IMR-90 (cell line): ENCODE measurements around the gene SKA3. TPM values are rescaled to one million over a fixed set of nuclear protein-coding genes. Genes with fewer than 3 reads are reported as not detected.

Experiments
- ATAC-seq: fragments of 200-7000 bp; cut with Tn5 transposase; 2 replicates; pipeline ENCODE4 v1.9.1; 2020; ENCODE audit warnings: low read depth, mild to moderate bottlenecking, moderate library complexity
- BruUV-seq: library from RNA; stranded (reverse); fragments of 400-500 nt; replicated peaks from 2 replicates; lab custom pipeline; 2021; lab: Mats Ljungman, UMichigan
- CTCF ChIA-PET: fragments of 300-600 bp; formaldehyde crosslinking; extraction: SDS; loops from one replicate; lab custom pipeline; 2021; ENCODE audit warnings: antibody characterized with exemption; lab: Yijun Ruan, JAX
- POLR2A ChIA-PET: fragments of 300-600 bp; sonication (Branson Sonifier 250); formaldehyde crosslinking; loops from one replicate; lab custom pipeline; 2022; ENCODE audit warnings: antibody characterized with exemption; ENCODE audit not compliant: unreplicated experiment; lab: Charles Lee
- DNase-seq: peaks from one replicate; pipeline ENCODE4 v3.0.0; 2013
- H2AFZ ChIP-seq: replicated peaks from 2 replicates; pipeline ENCODE3; 2013; ENCODE audit warnings: low read length, mild to moderate bottlenecking; ENCODE audit not compliant: poor library complexity
- H2AK5ac ChIP-seq: 2 replicates; pipeline ENCODE4 v1.6.1; 2013; ENCODE audit warnings: low read depth, low read length, inconsistent platforms
- H2AK9ac ChIP-seq: replicated peaks from 2 replicates; pipeline ENCODE3; 2013; ENCODE audit warnings: mild to moderate bottlenecking, low read depth, low read length, moderate library complexity; ENCODE audit not compliant: poor library complexity
- H2BK120ac ChIP-seq: 2 replicates; pipeline ENCODE4 v1.6.1; 2013; ENCODE audit warnings: low read depth, low read length, inconsistent platforms
- H2BK15ac ChIP-seq: 3 replicates; pipeline ENCODE4 v1.6.1; 2013; ENCODE audit warnings: low read depth, low read length, inconsistent platforms
- H2BK20ac ChIP-seq: 2 replicates; pipeline ENCODE4 v1.6.1; 2013; ENCODE audit warnings: low read depth, mild to moderate bottlenecking, inconsistent platforms, low read length, moderate library complexity
- H2BK5ac ChIP-seq: 2 replicates; pipeline ENCODE4 v1.6.1; 2013; ENCODE audit warnings: mild to moderate bottlenecking, low read depth, low read length, inconsistent platforms; ENCODE audit not compliant: poor library complexity, severe bottlenecking
- H3K14ac ChIP-seq: replicated peaks from 2 replicates; pipeline ENCODE4 v1.6.1; 2013; ENCODE audit warnings: low read depth, low read length, inconsistent platforms
- H3K18ac ChIP-seq: 2 replicates; pipeline ENCODE4 v1.6.1; 2013; ENCODE audit warnings: low read depth, low read length, control low read depth
- H3K23ac ChIP-seq: 2 replicates; pipeline ENCODE4 v1.6.1; 2013; ENCODE audit warnings: low read depth, low read length, inconsistent platforms
- H3K27ac ChIP-seq: 2 replicates; pipeline ENCODE4 v1.5.1; 2013; ENCODE audit warnings: mild to moderate bottlenecking, control low read depth, low read length; ENCODE audit not compliant: insufficient read depth
- H3K27me3 ChIP-seq: 2 replicates; pipeline ENCODE4 v1.6.1; 2013; ENCODE audit warnings: low read length; ENCODE audit not compliant: control insufficient read depth, insufficient read depth
- H3K36me3 ChIP-seq: 2 replicates; pipeline ENCODE4 v1.6.1; 2013; ENCODE audit warnings: low read length, mixed read lengths; ENCODE audit not compliant: control insufficient read depth, insufficient read depth
- H3K4ac ChIP-seq: 2 replicates; pipeline ENCODE4 v1.6.1; 2013; ENCODE audit warnings: low read depth, low read length, inconsistent platforms
- H3K4me1 ChIP-seq: 2 replicates; pipeline ENCODE4 v1.6.1; 2013; ENCODE audit warnings: low read length, mixed read lengths; ENCODE audit not compliant: control insufficient read depth, insufficient read depth
- H3K4me2 ChIP-seq: 2 replicates; pipeline ENCODE4 v1.6.1; 2013; ENCODE audit warnings: low read depth, mild to moderate bottlenecking, control low read depth, low read length, moderate library complexity
- H3K4me3 ChIP-seq: 2 replicates; pipeline ENCODE4 v1.5.1; 2013; ENCODE audit warnings: low read depth, mild to moderate bottlenecking, control low read depth, low read length, moderate library complexity; ENCODE audit not compliant: insufficient read depth
- H3K56ac ChIP-seq: 2 replicates; pipeline ENCODE4 v1.6.1; 2013; ENCODE audit warnings: low read length, inconsistent platforms; ENCODE audit not compliant: insufficient read depth; ENCODE audit errors: extremely low read depth
- H3K79me1 ChIP-seq, 2 experiments: 2 replicates each; pipeline ENCODE4 v1.6.1; 2013; ENCODE audit warnings: low read length in 2 of 2, inconsistent platforms in 1 of 2, low read depth in 1 of 2
- H3K9ac ChIP-seq: 2 replicates; pipeline ENCODE4 v1.6.1; 2013; ENCODE audit warnings: low read depth, low read length, control low read depth
- H3K9me1 ChIP-seq: 2 replicates; pipeline ENCODE4 v1.6.1; 2013; ENCODE audit warnings: low read length, inconsistent platforms; ENCODE audit not compliant: insufficient read depth
- H3K9me3 ChIP-seq: 2 replicates; pipeline ENCODE4 v1.6.1; 2013; ENCODE audit warnings: low read length; ENCODE audit not compliant: control insufficient read depth, insufficient read depth
- H4K20me1 ChIP-seq: 2 replicates; pipeline ENCODE4 v1.6.1; 2013; ENCODE audit warnings: low read length, inconsistent platforms; ENCODE audit not compliant: insufficient read depth
- H4K5ac ChIP-seq: 2 replicates; pipeline ENCODE4 v1.6.1; 2013; ENCODE audit warnings: mild to moderate bottlenecking, low read depth, low read length, control low read depth
- H4K8ac ChIP-seq, 2 experiments: 2 replicates each; pipeline ENCODE4 v1.6.1; 2013; ENCODE audit warnings: low read depth in 2 of 2, low read length in 2 of 2, control low read depth in 1 of 2, inconsistent platforms in 1 of 2
- H4K91ac ChIP-seq: 2 replicates; pipeline ENCODE4 v1.6.1; 2013; ENCODE audit warnings: low read depth, low read length, inconsistent platforms; ENCODE audit not compliant: insufficient read depth
- BHLHE40 ChIP-seq: fragments of 150-350 bp; IDR thresholded peaks from 2 replicates; pipeline ENCODE4 v1.6.1; 2016; ENCODE audit warnings: mild to moderate bottlenecking, low read depth, low read length
- CEBPB ChIP-seq: IDR thresholded peaks from 2 replicates; pipeline ENCODE4 v1.6.1; 2012; ENCODE audit warnings: low read depth, low read length, improper control_type of control experiment
- CHD1 ChIP-seq: IDR thresholded peaks from 2 replicates; pipeline ENCODE4 v1.6.1; 2012; ENCODE audit warnings: low read depth, low read length, improper control_type of control experiment
- FOS ChIP-seq: fragments of 150-350 bp; IDR thresholded peaks from 2 replicates; pipeline ENCODE4 v1.6.1; 2016; ENCODE audit warnings: low read depth, low read length
- MAZ ChIP-seq: IDR thresholded peaks from 2 replicates; pipeline ENCODE4 v1.6.1; 2012; ENCODE audit warnings: low read depth, mild to moderate bottlenecking, low read length, improper control_type of control experiment, moderate library complexity, borderline replicate concordance
- NFE2L2 ChIP-seq: fragments of 150-350 bp; IDR thresholded peaks from 2 replicates; pipeline ENCODE4 v1.6.1; 2016; ENCODE audit warnings: low read depth, mild to moderate bottlenecking, low read length
- POLR2A ChIP-seq: IDR thresholded peaks from 2 replicates; pipeline ENCODE4 v1.6.1; 2012; ENCODE audit warnings: mild to moderate bottlenecking, low read depth, low read length
- RCOR1 ChIP-seq: IDR thresholded peaks from 2 replicates; pipeline ENCODE4 v1.6.1; 2012; ENCODE audit warnings: mild to moderate bottlenecking, low read length, improper control_type of control experiment; ENCODE audit not compliant: insufficient replicate concordance
- RFX5 ChIP-seq: IDR thresholded peaks from 2 replicates; pipeline ENCODE4 v1.8.0; 2012; ENCODE audit warnings: low read depth, mild to moderate bottlenecking, low read length, moderate library complexity
- SMC3 ChIP-seq: fragments of 150-350 bp; IDR thresholded peaks from 2 replicates; pipeline ENCODE4 v1.6.1; 2016; ENCODE audit warnings: low read depth, mild to moderate bottlenecking, antibody characterized with exemption, low read length, moderate library complexity
- WGBS, 2 experiments: methylation state at CpG; one replicate each; pipeline versions ENCODE4 v1.1.5 to v1.1.7; 2013; ENCODE audit warnings: missing lambda C conversion rate in 2 of 2; ENCODE audit not compliant: insufficient read length in 1 of 2; ENCODE audit errors: extremely low coverage in 2 of 2; 5-methylcytosine and 5-hydroxymethylcytosine counted together
- dilution Hi-C: fragments of 300-500 bp; cut with HindIII; formaldehyde crosslinking; loops from one replicate; pipeline ENCODE4 v1.14.3; 2018; ENCODE audit warnings: low sequenced_read_pairs; ENCODE audit not compliant: unreplicated experiment
- in situ Hi-C: fragments of 300-500 bp; cut with MboI; formaldehyde crosslinking; loops from 3 replicates; pipeline ENCODE4 v1.14.3; 2019; ENCODE audit warnings: low sequenced_read_pairs, inconsistent platforms, mixed read lengths
- intact Hi-C: fragments of 100-400 bp; cut with micrococcal nuclease; formaldehyde crosslinking; loops from 2 replicates; pipeline ENCODE4 v1.10.0; 2022
- polyA plus RNA-seq, 3 experiments: library from polyadenylated mRNA; depleted of rRNA; stranded (reverse); fragments of >200 nt; gene quantifications; 2 replicates each; pipeline ENCODE4 v1.2.3, GENCODE V29; 2012; ENCODE audit warnings: low replicate concordance in 1 of 3
- total RNA-seq: library from RNA; depleted of rRNA; stranded (reverse); fragments of >200 nt; gene quantifications from 2 replicates; pipeline ENCODE4 v1.2.3, GENCODE V29; 2012
- TF ChIP-seq, protein P1 (sequence below): conservative IDR thresholded peaks from 2 replicates; pipeline ENCODE4 v1.5.1; 2012; ENCODE audit warnings: mild to moderate bottlenecking, low read depth, low read length, improper control_type of control experiment
- TF ChIP-seq, protein P2 (sequence below): fragments of 150-350 bp; IDR thresholded peaks from 2 replicates; pipeline ENCODE4 v1.6.1; 2016; ENCODE audit warnings: low read depth, mild to moderate bottlenecking, low read length, moderate library complexity, borderline replicate concordance
- TF ChIP-seq, protein P3 (sequence below): fragments of 150-350 bp; IDR thresholded peaks from 2 replicates; pipeline ENCODE4 v1.6.1; 2017; ENCODE audit warnings: mild to moderate bottlenecking, antibody characterized with exemption, low read length, low read depth

Gene SKA3
- total and polyA plus RNA-seq, 2 of the 4 experiments (the other 2 are of a cell fraction): 11.7 to 15.6 TPM

- TF ChIP-seq SMC3: no peak
Observed at GRCh38 chr13:21148557-21149258, 27.6 kb downstream of the SKA3 start (continued).

DNA sequence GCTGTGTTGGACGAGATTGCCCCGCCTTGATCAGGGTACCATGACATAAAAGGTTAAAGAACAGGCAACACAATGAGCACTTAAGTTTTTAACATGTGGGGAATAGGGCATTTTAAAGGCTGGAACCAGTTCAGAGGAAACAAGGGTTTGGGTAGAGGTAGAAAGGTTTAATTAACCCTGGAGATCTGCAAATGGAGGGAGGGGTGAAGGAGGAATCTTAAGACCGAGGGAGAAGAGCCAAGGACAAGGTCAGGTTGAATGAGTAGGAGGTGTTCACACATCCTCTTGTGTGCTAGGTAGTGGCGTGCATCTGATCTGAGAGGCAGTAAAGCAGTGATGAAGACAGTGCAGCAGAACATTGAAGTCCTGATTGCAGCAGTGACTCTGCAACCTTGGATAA is 28.5 kb downstream of the SKA3 start:
- Histone ChIP-seq H3K36me3 (peaks cover 14% of the 10 kb centered on the region), H2BK20ac (no peak overlapping the region), H3K4me2 (no peak overlapping the region), H3K27ac (no peak overlapping the region), H3K9me3 (no peaks in the 10 kb centered on the region), H4K20me1 (peaks cover 13% of the 10 kb centered on the region; the same call in 1 of the 2 replicates), H2AFZ (no peak overlapping the region), H3K23ac (no peak overlapping the region), H3K18ac (no peak overlapping the region), H4K5ac (no peak overlapping the region), H4K91ac (no peak overlapping the region), H3K9ac (no peak overlapping the region), H2BK5ac (no peak overlapping the region), H4K8ac (no peak overlapping the region), H3K14ac (no peak overlapping the region), H3K79me1 (peaks cover 16 to 19% of the 10 kb centered on the region in 2 experiments; a peak in 3 of 4 replicates), H2BK15ac (no peak overlapping the region), H2AK9ac (no peak overlapping the region), H3K4me1 (peaks cover 6% of the 10 kb centered on the region; the same call in 1 of the 2 replicates), H3K27me3 (no peaks in the 10 kb centered on the region), H2BK120ac (no peak overlapping the region), H3K4ac (no peak overlapping the region), H3K56ac (no peak overlapping the region), H2AK5ac (no peak overlapping the region), H3K9me1 (peaks cover 3% of the 10 kb centered on the region; the same call in 1 of the 2 replicates), H3K4me3 (no peak overlapping the region)
- no TSS peak for BruUV-seq
- intact Hi-C loops: no loop called here
- DNase-seq (no peak), ATAC-seq (no peak)
- CTCF ChIA-PET: no interaction called here
- WGBS, 2 experiments: 88% methylated on average over 2 of the region's 4 CpGs; no CpG with 5 or more reads in 1 of the 2 experiments
- POLR2A ChIA-PET: interaction anchor here (0.6 kb wide), 1 partner anchor 46 kb away, joined by 3 read pairs; no protein-coding TSS in a partner anchor
- in situ Hi-C loops: no loop called here
- dilution Hi-C loops: no loop called here
- TF ChIP-seq FOS (no peak), NFE2L2 (no peak), POLR2A (no peak), MAZ (no peak), CHD1 (no peak), BHLHE40 (no peak), RFX5 (no peak), RCOR1 (no peak), SMC3 (no peak), CEBPB (no peak)
- TF ChIP-seq, protein P1, sequence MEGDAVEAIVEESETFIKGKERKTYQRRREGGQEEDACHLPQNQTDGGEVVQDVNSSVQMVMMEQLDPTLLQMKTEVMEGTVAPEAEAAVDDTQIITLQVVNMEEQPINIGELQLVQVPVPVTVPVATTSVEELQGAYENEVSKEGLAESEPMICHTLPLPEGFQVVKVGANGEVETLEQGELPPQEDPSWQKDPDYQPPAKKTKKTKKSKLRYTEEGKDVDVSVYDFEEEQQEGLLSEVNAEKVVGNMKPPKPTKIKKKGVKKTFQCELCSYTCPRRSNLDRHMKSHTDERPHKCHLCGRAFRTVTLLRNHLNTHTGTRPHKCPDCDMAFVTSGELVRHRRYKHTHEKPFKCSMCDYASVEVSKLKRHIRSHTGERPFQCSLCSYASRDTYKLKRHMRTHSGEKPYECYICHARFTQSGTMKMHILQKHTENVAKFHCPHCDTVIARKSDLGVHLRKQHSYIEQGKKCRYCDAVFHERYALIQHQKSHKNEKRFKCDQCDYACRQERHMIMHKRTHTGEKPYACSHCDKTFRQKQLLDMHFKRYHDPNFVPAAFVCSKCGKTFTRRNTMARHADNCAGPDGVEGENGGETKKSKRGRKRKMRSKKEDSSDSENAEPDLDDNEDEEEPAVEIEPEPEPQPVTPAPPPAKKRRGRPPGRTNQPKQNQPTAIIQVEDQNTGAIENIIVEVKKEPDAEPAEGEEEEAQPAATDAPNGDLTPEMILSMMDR: no peak
- TF ChIP-seq, protein P2, sequence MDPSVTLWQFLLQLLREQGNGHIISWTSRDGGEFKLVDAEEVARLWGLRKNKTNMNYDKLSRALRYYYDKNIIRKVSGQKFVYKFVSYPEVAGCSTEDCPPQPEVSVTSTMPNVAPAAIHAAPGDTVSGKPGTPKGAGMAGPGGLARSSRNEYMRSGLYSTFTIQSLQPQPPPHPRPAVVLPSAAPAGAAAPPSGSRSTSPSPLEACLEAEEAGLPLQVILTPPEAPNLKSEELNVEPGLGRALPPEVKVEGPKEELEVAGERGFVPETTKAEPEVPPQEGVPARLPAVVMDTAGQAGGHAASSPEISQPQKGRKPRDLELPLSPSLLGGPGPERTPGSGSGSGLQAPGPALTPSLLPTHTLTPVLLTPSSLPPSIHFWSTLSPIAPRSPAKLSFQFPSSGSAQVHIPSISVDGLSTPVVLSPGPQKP: no peak
- TF ChIP-seq, protein P3, sequence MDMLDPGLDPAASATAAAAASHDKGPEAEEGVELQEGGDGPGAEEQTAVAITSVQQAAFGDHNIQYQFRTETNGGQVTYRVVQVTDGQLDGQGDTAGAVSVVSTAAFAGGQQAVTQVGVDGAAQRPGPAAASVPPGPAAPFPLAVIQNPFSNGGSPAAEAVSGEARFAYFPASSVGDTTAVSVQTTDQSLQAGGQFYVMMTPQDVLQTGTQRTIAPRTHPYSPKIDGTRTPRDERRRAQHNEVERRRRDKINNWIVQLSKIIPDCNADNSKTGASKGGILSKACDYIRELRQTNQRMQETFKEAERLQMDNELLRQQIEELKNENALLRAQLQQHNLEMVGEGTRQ: no peak
